Measurements from ENCODE around the gene TXNIP.

GRCh38 chr1:145963265-145964019 is 32.9 kb downstream of the TXNIP start:
- TF ChIP-seq, protein P1, sequence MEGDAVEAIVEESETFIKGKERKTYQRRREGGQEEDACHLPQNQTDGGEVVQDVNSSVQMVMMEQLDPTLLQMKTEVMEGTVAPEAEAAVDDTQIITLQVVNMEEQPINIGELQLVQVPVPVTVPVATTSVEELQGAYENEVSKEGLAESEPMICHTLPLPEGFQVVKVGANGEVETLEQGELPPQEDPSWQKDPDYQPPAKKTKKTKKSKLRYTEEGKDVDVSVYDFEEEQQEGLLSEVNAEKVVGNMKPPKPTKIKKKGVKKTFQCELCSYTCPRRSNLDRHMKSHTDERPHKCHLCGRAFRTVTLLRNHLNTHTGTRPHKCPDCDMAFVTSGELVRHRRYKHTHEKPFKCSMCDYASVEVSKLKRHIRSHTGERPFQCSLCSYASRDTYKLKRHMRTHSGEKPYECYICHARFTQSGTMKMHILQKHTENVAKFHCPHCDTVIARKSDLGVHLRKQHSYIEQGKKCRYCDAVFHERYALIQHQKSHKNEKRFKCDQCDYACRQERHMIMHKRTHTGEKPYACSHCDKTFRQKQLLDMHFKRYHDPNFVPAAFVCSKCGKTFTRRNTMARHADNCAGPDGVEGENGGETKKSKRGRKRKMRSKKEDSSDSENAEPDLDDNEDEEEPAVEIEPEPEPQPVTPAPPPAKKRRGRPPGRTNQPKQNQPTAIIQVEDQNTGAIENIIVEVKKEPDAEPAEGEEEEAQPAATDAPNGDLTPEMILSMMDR (IDR thresholded peaks at IDR 0.05) = no peak
- TF ChIP-seq POLR2A (IDR thresholded peaks at IDR 0.05) = no peak
